ENCODE results near the gene PHACTR1. TPM values are rescaled to one million over a fixed set of nuclear protein-coding genes. Genes with fewer than 3 reads are reported as not detected.
"Not testable (repeated sequence)": the region's sequence is repeated elsewhere in the genome, so short reads cannot be mapped to it uniquely, and the experiment has no call there.

PHACTR1 gene
- total RNA-seq, 2 experiments from 2014 or later, result 1.3 to 2.3 TPM

- ChIA-PET CTCF (no interaction called here), POLR2A (interaction anchor here (0.7 to 1.1 kb wide), 2 partner anchors 8 to 9 kb away, joined by 3 to 4 read pairs; partner anchors contain the start of gene TBC1D7)
- Histone ChIP-seq H3K36me3 (ENCODE audit: insufficient read depth, low read length) (peaks cover 78% of the 10 kb centered on the region), H3K27me3 (ENCODE audit: control insufficient read depth in 1 of 2, insufficient read depth in 2 of 2, low read length in 2 of 2) (no peaks in the 10 kb centered on the region), H3K4me1 (ENCODE audit: insufficient read depth, low read length) (no peaks in the 10 kb centered on the region), H3K27ac (ENCODE audit: low read depth in 1 of 2, low read length in 2 of 2) (no peak overlapping the region), H3K4me3 (ENCODE audit: low read length) (no peak overlapping the region), H3K9me3 (ENCODE audit: control insufficient read depth in 1 of 2, insufficient read depth in 1 of 2, low read length in 2 of 2) (no peaks in the 10 kb centered on the region)
- TF ChIP-seq, protein P1, sequence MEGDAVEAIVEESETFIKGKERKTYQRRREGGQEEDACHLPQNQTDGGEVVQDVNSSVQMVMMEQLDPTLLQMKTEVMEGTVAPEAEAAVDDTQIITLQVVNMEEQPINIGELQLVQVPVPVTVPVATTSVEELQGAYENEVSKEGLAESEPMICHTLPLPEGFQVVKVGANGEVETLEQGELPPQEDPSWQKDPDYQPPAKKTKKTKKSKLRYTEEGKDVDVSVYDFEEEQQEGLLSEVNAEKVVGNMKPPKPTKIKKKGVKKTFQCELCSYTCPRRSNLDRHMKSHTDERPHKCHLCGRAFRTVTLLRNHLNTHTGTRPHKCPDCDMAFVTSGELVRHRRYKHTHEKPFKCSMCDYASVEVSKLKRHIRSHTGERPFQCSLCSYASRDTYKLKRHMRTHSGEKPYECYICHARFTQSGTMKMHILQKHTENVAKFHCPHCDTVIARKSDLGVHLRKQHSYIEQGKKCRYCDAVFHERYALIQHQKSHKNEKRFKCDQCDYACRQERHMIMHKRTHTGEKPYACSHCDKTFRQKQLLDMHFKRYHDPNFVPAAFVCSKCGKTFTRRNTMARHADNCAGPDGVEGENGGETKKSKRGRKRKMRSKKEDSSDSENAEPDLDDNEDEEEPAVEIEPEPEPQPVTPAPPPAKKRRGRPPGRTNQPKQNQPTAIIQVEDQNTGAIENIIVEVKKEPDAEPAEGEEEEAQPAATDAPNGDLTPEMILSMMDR (IDR thresholded peaks at IDR 0.05), result no peak
- Mint-ChIP-seq H3K36me3 (ENCODE audit: low read depth) (peaks cover 93% of the 10 kb centered on the region), H3K4me1 (ENCODE audit: low read depth) (no peaks in the 10 kb centered on the region), H3K9me3 (no peaks in the 10 kb centered on the region), H3K4me3 (no peak overlapping the region), H3K27me3 (no peaks in the 10 kb centered on the region), H3K27ac (no peak overlapping the region)
- ATAC-seq (ENCODE audit: poor library complexity) (no peak), DNase-seq (no peak)
- intact Hi-C loops (cut with DNase I, micrococcal nuclease), result no loop called here
Observed at GRCh38 chr6:13318821-13319220, 602.3 kb downstream of the PHACTR1 start.

- Mint-ChIP-seq H3K27ac (no peak overlapping the region), H3K9me3 (no peaks in the 10 kb centered on the region), H3K4me3 (no peak overlapping the region), H3K4me1 (ENCODE audit: low read depth) (no peaks in the 10 kb centered on the region), H3K27me3 (no peaks in the 10 kb centered on the region), H3K36me3 (ENCODE audit: low read depth) (peaks cover 95% of the 10 kb centered on the region)
- H3K36me3 ChIP-seq (ENCODE audit: insufficient read depth, low read length), result peaks cover 81% of the 10 kb centered on the region
- H3K9me3 ChIP-seq (ENCODE audit: control insufficient read depth in 1 of 2, insufficient read depth in 1 of 2, low read length in 2 of 2), result no peaks in the 10 kb centered on the region
- H3K27me3 ChIP-seq (ENCODE audit: control insufficient read depth in 1 of 2, insufficient read depth in 2 of 2, low read length in 2 of 2), result no peaks in the 10 kb centered on the region
- ChIA-PET POLR2A (interaction anchor here (1.1 kb wide), 1 partner anchor 8 kb away, joined by 4 read pairs; the partner anchor contains the start of gene TBC1D7), CTCF (no interaction called here)
- no peaks in the 10 kb centered on the region for H3K4me1 ChIP-seq (ENCODE audit: insufficient read depth, low read length)
- DNase-seq (no peak), ATAC-seq (ENCODE audit: poor library complexity) (no peak)
- H3K27ac ChIP-seq (ENCODE audit: low read depth in 1 of 2, low read length in 2 of 2), result no peak overlapping the region
- H3K4me3 ChIP-seq (ENCODE audit: low read length), result no peak overlapping the region
- TF ChIP-seq, protein P1 (IDR thresholded peaks at IDR 0.05), result no peak
- intact Hi-C loops (cut with DNase I, micrococcal nuclease), result loop anchor here in 1 of 2 experiments (10.0 kb wide), 1 partner anchor 1775 kb away; no protein-coding TSS in a partner anchor
Observed at GRCh38 chr6:13319891-13320564, 603.5 kb downstream of the PHACTR1 start.

- Histone ChIP-seq H3K4me1 (ENCODE audit: insufficient read depth, low read length) (peaks cover 13% of the 10 kb centered on the region), H3K36me3 (ENCODE audit: insufficient read depth, low read length) (peaks cover 31% of the 10 kb centered on the region)
- CTCF ChIA-PET; H3K27ac Mint-ChIP-seq; DNase-seq; H3K4me3 Mint-ChIP-seq; H3K4me3 ChIP-seq (ENCODE audit: low read length); H3K27ac ChIP-seq (ENCODE audit: low read depth in 1 of 2, low read length in 2 of 2); H3K9me3 ChIP-seq (ENCODE audit: control insufficient read depth in 1 of 2, insufficient read depth in 1 of 2, low read length in 2 of 2); H3K27me3 ChIP-seq (ENCODE audit: control insufficient read depth in 1 of 2, insufficient read depth in 2 of 2, low read length in 2 of 2); H3K9me3 Mint-ChIP-seq; ATAC-seq (ENCODE audit: poor library complexity); H3K27me3 Mint-ChIP-seq; POLR2A ChIA-PET: not testable (repeated sequence)
- peaks cover 60% of the 10 kb centered on the region for H3K36me3 Mint-ChIP-seq (ENCODE audit: low read depth)
- intact Hi-C loops (cut with DNase I, micrococcal nuclease), result loop anchor here (5.0 to 10.0 kb wide), 5 partner anchors 286 to 1781 kb away; partner anchors contain the start of genes RANBP9 (in 2 of the 2), HIVEP1 (in 1 of the 2) and NOL7 (in 1 of the 2)
- H3K4me1 Mint-ChIP-seq (ENCODE audit: low read depth), result peaks cover 31% of the 10 kb centered on the region
Observed at GRCh38 chr6:13326031-13326586, 609.5 kb downstream of the PHACTR1 start.

Measured in CD4-positive, alpha-beta T cell (primary cell).